Thoracic aorta (tissue), 2 donors: ENCODE measurements around the gene ENOX2. TPM values are rescaled to one million over a fixed set of nuclear protein-coding genes. Genes with fewer than 3 reads are reported as not detected.

Experiments used
- ATAC-seq: fragments of 150-250 bp; one replicate; pipeline ENCODE4 v1.8.0; 2017; ENCODE audit warnings: low read depth; ENCODE audit not compliant: insufficient number of reproducible peaks, low FRiP score
- DNase-seq: peaks from one replicate; pipeline ENCODE4 v3.0.0-alpha.2; 2020; ENCODE audit warnings: low spot score
- H3K27ac ChIP-seq, 2 donors: fragments of 200-600 bp; sonication (generic); 1 replicate in 1 of 2; 2 replicates in 1 of 2; pipeline ENCODE4 v1.5.1; 2016; ENCODE audit warnings: mild to moderate bottlenecking in 2 of 2, moderate library complexity in 2 of 2
- H3K27me3 ChIP-seq: fragments of 200-600 bp; sonication (generic); replicated peaks from 2 replicates; pipeline ENCODE4 v1.6.0; 2016; ENCODE audit warnings: mild to moderate bottlenecking; ENCODE audit not compliant: insufficient read depth
- H3K36me3 ChIP-seq: fragments of 200-600 bp; sonication (generic); one replicate; pipeline ENCODE4 v1.5.1; 2016
- H3K4me1 ChIP-seq, 2 donors: fragments of 200-600 bp; sonication (generic); 1 replicate in 1 of 2; 2 replicates in 1 of 2; pipeline versions ENCODE4 v1.5.1 to v1.6.0; 2016; ENCODE audit warnings: low read depth in 2 of 2, mild to moderate bottlenecking in 1 of 2; ENCODE audit not compliant: control insufficient read depth in 1 of 2
- H3K4me3 ChIP-seq: fragments of 200-600 bp; sonication (generic); 2 replicates; pipeline ENCODE4 v1.5.1; 2016; ENCODE audit warnings: mild to moderate bottlenecking
- H3K9me3 ChIP-seq: fragments of 200-600 bp; sonication (generic); 2 replicates; pipeline ENCODE4 v1.5.1; 2016
- total RNA-seq, 2 donors: library from RNA; depleted of rRNA; stranded (reverse); fragments of >200 nt; gene quantifications; one replicate each; pipeline versions ENCODE4 v1.1.0 to v1.2.3, GENCODE V29; 2016
- TF ChIP-seq, protein P1 (sequence below): fragments of 200-600 bp; sonication (generic); IDR thresholded peaks from one replicate; pipeline ENCODE4 v1.5.1; 2019; ENCODE audit warnings: antibody characterized with exemption

ENOX2 gene
- total RNA-seq, 2 donors from 2014 or later, result 17.9 to 28.7 TPM

DNA sequence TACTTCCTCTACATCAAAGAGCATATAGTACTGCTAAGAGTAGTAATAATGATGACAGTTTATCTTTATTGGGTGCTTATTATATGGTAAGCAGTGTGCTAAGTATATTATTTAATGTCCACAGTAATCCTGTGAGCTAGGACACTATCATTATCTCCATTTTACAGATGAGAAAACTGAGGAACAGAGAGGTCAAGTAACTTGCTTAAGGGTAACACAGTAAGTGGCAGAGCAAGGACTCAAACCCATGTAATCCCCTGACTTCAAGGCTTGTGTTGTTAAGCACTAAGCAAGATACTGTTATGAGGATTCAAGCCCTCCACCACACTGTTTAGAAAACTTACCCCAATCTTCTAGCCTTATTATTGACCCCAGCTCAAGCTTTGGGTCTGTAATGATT lies 202.4 kb downstream of the ENOX2 start:
- Histone ChIP-seq H3K27me3 (no peaks in the 10 kb centered on the region), H3K9me3 (no peaks in the 10 kb centered on the region), H3K36me3 (no peaks in the 10 kb centered on the region), H3K4me1 (peaks cover 7 to 22% of the 10 kb centered on the region in 2 donors), H3K27ac (no peak overlapping the region), H3K4me3 (no peak overlapping the region)
- no peak for DNase-seq
- TF ChIP-seq, protein P1, sequence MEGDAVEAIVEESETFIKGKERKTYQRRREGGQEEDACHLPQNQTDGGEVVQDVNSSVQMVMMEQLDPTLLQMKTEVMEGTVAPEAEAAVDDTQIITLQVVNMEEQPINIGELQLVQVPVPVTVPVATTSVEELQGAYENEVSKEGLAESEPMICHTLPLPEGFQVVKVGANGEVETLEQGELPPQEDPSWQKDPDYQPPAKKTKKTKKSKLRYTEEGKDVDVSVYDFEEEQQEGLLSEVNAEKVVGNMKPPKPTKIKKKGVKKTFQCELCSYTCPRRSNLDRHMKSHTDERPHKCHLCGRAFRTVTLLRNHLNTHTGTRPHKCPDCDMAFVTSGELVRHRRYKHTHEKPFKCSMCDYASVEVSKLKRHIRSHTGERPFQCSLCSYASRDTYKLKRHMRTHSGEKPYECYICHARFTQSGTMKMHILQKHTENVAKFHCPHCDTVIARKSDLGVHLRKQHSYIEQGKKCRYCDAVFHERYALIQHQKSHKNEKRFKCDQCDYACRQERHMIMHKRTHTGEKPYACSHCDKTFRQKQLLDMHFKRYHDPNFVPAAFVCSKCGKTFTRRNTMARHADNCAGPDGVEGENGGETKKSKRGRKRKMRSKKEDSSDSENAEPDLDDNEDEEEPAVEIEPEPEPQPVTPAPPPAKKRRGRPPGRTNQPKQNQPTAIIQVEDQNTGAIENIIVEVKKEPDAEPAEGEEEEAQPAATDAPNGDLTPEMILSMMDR, result no peak
- no peak for ATAC-seq

DNA sequence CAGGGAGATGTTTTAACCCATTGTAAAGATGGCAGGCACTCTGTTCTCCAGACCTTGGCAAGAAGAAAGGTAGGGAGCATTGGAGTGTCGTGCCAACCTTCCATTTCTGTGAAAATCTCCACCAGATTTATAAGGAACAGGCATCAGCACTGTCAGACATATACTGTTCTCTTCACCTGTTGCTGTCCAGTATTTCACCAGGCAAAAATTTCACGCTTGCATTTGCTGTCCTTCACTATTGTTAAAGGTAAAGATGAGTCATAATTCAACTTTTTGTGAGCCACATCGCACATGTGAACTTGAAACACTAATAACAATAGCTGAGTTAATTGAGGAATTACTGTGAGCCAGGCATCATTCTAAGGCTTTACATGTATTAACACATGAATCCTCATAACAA lies 203.4 kb downstream of the ENOX2 start:
- no peaks in the 10 kb centered on the region for H3K36me3 ChIP-seq
- H3K4me3 ChIP-seq, result no peak overlapping the region
- TF ChIP-seq, protein P1, result no peak
- no peak for ATAC-seq
- H3K9me3 ChIP-seq, result no peaks in the 10 kb centered on the region
- no peak for DNase-seq
- H3K27ac ChIP-seq, result no peak overlapping the region
- H3K4me1 ChIP-seq, result peaks cover 7 to 16% of the 10 kb centered on the region in 2 donors
- H3K27me3 ChIP-seq, result no peaks in the 10 kb centered on the region

DNA sequence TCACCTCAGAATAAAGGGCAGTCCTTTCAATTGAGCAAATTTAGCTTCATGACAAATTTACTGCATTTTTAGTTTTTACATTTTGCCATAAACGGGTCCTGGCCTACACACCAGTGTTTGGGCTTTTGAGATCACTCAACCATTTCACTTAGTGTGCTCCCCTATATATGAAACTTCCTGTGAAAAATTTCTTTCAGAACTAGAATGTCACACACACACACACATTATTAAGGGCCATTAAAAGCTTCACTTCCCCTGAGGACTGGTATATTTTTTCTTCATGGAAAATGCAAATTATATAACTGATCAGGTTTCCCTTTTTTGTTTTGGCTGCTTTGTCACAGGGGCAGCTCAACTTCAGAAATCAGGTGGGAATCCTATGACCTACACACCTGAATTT lies 206.5 kb downstream of the ENOX2 start:
- no peaks in the 10 kb centered on the region for H3K27me3 ChIP-seq
- no peak overlapping the region for H3K4me3 ChIP-seq
- no peaks in the 10 kb centered on the region for H3K4me1 ChIP-seq
- no peaks in the 10 kb centered on the region for H3K36me3 ChIP-seq
- DNase-seq, result no peak
- TF ChIP-seq, protein P1, result no peak
- no peaks in the 10 kb centered on the region for H3K9me3 ChIP-seq
- no peak for ATAC-seq
- H3K27ac ChIP-seq, result no peak overlapping the region

DNA sequence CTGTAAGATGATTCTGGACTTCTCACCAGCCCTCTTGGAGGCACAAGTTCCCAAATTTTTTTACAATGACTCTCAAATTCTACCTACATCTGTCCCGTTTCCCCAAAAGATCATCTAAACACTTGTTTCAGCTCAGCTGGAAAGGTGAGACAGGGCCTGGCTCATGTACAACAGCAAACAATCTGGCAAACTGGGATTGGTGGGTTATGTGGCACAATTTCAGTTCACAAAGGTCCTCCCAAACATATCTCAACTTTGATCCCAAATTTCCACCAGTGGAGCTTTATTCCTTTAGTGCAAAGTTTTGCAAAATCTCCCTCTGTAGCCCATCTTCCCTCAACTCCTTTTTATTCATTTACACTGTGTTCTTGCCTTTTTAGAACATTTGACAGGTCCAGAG lies 207.1 kb downstream of the ENOX2 start:
- ATAC-seq (no peak), DNase-seq (no peak)
- Histone ChIP-seq H3K4me1 (no peaks in the 10 kb centered on the region), H3K36me3 (no peaks in the 10 kb centered on the region), H3K4me3 (no peak overlapping the region), H3K27ac (no peak overlapping the region), H3K9me3 (no peaks in the 10 kb centered on the region), H3K27me3 (no peaks in the 10 kb centered on the region)
- TF ChIP-seq, protein P1, result no peak

DNA sequence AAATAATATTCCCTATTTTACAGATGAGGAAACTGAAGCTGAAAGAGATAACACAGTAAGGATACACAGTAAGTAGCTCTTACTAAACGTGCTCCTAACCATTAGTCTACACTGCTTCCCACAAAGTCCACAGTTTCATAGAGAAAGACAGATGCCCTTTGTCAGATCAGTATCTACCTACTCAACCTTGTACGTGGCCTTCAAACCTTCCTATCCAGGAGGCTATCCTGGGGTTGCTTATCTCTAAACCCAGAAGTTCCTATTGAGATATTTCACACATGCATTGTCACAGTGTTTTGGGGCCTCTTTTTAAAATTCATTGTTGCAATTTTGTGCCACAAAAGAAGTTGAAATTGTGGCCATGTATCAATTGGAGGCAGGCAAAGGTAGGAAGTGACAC lies 208.0 kb downstream of the ENOX2 start:
- H3K4me3 ChIP-seq, result no peak overlapping the region
- no peaks in the 10 kb centered on the region for H3K36me3 ChIP-seq
- TF ChIP-seq, protein P1, result no peak
- H3K27ac ChIP-seq, result no peak overlapping the region
- ATAC-seq (no peak), DNase-seq (no peak)
- H3K27me3 ChIP-seq, result no peaks in the 10 kb centered on the region
- H3K9me3 ChIP-seq, result no peaks in the 10 kb centered on the region
- no peaks in the 10 kb centered on the region for H3K4me1 ChIP-seq
